SK-N-MC (cell line): ENCODE measurements around the gene TEP1.
"Not testable (repeated sequence)": the region's sequence is repeated elsewhere in the genome, so short reads cannot be mapped to it uniquely, and the experiment has no call there.

Source experiments
- DNase-seq: peaks from one replicate; pipeline ENCODE4 v3.0.0-alpha.2; 2011; ENCODE audit warnings: low read depth, low spot score
- H3K27ac ChIP-seq: fragments of 200-600 bp; sonication (generic); 2 replicates; pipeline ENCODE4 v1.5.1; 2016; ENCODE audit warnings: mixed run types
- H3K36me3 ChIP-seq: fragments of 200-600 bp; sonication (generic); 2 replicates; pipeline ENCODE4 v1.6.1; 2017; ENCODE audit warnings: antibody characterized with exemption, low read length, mixed read lengths; ENCODE audit not compliant: insufficient read depth
- H3K4me3 ChIP-seq: fragments of 200-600 bp; sonication (generic); 2 replicates; pipeline ENCODE4 v1.5.1; 2016
- H3K9ac ChIP-seq: fragments of 200-600 bp; sonication (generic); 2 replicates; pipeline ENCODE4 v1.8.0; 2017; ENCODE audit warnings: mixed run types, mixed read lengths; ENCODE audit not compliant: insufficient read length
- H3K9me3 ChIP-seq: fragments of 200-600 bp; sonication (generic); 2 replicates; pipeline ENCODE4 v1.6.1; 2017; ENCODE audit warnings: low read depth, mild to moderate bottlenecking, antibody characterized with exemption, low read length, moderate library complexity, mixed read lengths
- EZH2 ChIP-seq: fragments of 200-600 bp; sonication (generic); IDR thresholded peaks from one replicate; pipeline ENCODE4 v1.6.1; 2017; ENCODE audit warnings: antibody characterized with exemption
- FOXP2 ChIP-seq: optimal IDR thresholded peaks from 2 replicates; pipeline ENCODE3; 2011; ENCODE audit warnings: mild to moderate bottlenecking, moderate library complexity; ENCODE audit not compliant: insufficient read depth; ENCODE audit errors: extremely low read length, control extremely low read depth
- POLR2AphosphoS5 ChIP-seq: IDR thresholded peaks from 2 replicates; pipeline ENCODE4 v1.6.1; 2012; ENCODE audit warnings: mild to moderate bottlenecking, low read depth, low read length, borderline replicate concordance

Gene TEP1

DNA sequence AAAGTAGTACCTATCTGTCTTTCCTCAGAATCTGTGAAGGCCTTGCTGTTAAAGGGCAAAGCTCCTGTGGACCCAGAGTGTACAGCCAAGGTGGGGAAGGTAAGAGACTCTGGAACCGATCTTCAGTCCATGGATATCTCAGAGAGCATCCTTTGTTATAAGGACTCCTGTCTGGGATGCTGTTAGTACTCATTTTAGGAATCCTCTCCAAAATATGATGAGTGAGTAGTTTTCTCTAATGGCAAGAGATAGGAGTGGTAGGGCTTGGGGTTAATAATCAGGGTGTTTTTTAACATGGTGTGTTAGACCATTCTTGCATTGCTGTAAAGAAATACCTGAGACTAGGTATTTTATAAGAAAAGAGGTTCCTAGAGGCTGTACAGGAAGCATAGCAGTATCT lies 67.9 kb downstream of the TEP1 start:
- H3K27ac ChIP-seq: no peak overlapping the region
- no peaks in the 10 kb centered on the region for H3K9me3 ChIP-seq
- H3K36me3 ChIP-seq: peaks cover 51% of the 10 kb centered on the region
- H3K9ac ChIP-seq: peak overlapping the region; percentile 37
- H3K4me3 ChIP-seq: no peak overlapping the region
- no peak for DNase-seq
- TF ChIP-seq FOXP2 (no peak), POLR2AphosphoS5 (no peak), EZH2 (no peak)

DNA sequence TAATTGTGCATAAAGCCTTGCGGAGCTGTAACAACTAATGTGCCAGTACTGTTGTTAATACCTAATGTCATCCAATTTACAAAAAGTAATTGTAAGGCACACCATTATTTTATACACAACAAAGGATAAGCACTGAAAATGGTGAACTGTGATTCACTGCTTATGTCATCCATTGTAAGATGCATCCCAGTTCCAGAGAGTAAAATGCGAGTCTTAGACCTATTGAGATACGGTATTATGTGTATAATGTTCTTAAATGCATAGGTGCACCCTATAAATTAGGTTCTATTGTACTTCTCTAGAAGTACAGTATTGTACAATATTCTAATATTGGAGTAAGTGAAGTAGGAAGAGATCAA lies 69.5 kb downstream of the TEP1 start:
- Histone ChIP-seq H3K27ac (peak overlapping the region; percentile 84), H3K9ac (peak overlapping the region; percentile 99)
- no peak for DNase-seq

DNA sequence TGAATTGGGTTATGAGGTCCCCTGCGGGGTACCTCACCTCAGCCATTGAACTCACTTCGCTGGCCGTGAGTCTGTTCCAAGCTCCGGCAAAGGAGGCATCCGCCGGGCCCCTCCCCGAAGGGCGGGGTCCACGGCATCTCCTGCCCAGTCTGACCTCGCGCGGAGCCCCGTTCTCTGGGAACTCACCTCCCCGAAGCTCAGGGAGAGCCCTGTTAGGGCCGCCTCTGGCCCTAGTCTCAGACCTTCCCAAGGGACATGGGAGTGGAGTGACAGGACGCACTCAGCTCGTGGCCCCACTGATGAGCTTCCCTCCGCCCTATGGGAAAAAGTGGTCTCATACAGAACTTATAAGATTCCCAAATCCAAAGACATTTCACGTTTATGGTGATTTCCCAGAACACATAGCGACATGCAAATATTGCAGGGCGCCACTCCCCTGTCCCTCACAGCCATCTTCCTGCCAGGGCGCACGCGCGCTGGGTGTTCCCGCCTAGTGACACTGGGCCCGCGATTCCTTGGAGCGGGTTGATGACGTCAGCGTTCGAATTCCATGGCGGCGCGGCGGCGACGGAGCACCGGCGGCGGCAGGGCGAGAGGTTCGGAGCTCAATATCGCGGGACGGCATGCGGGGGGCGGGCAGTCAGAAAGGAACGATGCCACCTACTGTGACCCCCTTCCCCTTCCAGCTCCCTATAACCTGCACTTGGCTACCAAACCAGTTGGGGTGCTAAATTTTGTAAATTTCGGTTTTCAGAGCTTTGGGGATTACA lies 70.0 kb downstream of the TEP1 start, which contains the start of gene PARP2:
Gene PARP2, plus strand, starts transcription at position 544 of the 770 bp plus-strand sequence. Its CDS starts 7 bp downstream, at position 551.
- DNase-seq: peak; percentile 100
- H3K9me3 ChIP-seq: no peaks in the 10 kb centered on the region
- TF ChIP-seq FOXP2 (no peak), EZH2 (no peak), POLR2AphosphoS5 (peak; percentile 86)
- H3K36me3 ChIP-seq: peaks cover 31% of the 10 kb centered on the region
- H3K27ac ChIP-seq: peak within 1 kb of the TSS; percentile 95
- peak within 1 kb of the TSS; percentile 99 for H3K4me3 ChIP-seq
- H3K9ac ChIP-seq: peak within 1 kb of the TSS; percentile 99

More for the DNA sequence above, 69.5 kb downstream of the TEP1 start:
- peak overlapping the region; percentile 99 for H3K4me3 ChIP-seq
- H3K9me3 ChIP-seq: no peaks in the 10 kb centered on the region
- H3K36me3 ChIP-seq: peaks cover 37% of the 10 kb centered on the region
- no peak for TF ChIP-seq FOXP2
- TF ChIP-seq EZH2: no peak
- no peak for TF ChIP-seq POLR2AphosphoS5

DNA sequence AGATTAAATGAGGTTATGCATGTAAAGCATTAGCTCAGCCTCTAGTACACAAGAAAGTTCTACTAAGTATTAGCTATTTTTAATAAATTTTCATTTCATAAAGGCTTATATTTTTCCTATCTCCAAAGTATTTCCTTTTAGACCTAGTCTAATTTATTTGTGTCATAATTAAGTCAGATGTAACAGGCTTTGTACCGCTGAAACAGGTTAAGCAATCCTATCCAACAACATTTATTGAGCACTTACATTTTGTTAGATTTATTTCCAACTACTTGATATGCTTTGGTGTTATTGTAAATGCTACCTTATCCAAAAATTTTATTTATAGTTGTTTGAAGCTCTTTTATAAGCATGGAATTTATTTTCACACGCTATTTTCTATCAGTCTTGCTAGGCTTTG lies 71.7 kb downstream of the TEP1 start:
- TF ChIP-seq FOXP2: no peak
- no peak for TF ChIP-seq EZH2
- TF ChIP-seq POLR2AphosphoS5: no peak
- DNase-seq: no peak
- Histone ChIP-seq H3K9ac (peak overlapping the region; percentile 77), H3K27ac (peak overlapping the region; percentile 95; the same call in 1 of the 2 replicates), H3K4me3 (peak overlapping the region; percentile 99), H3K36me3 (peaks cover 19% of the 10 kb centered on the region), H3K9me3 (no peaks in the 10 kb centered on the region)

DNA sequence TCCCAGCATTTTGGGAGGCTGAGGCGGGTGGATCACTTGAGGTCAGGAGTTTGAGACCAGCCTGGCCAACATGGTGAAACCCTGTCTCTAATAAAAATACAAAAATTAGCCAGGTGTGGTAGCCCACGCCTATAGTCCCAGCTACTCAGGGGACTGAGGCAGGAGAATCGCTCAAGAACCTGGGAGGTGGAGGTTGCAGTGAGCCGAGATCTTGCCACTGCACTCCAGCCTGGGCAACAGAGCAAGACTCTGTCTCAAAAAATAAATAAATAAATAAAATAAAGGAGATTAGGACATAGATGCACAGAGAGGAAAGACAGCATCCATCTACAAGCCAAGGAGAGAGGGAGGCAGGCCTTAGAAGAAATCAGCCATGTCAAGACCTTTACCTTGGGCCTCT lies 72.3 kb downstream of the TEP1 start:
- not testable (repeated sequence) for DNase-seq, H3K9me3 ChIP-seq, H3K27ac ChIP-seq, H3K9ac ChIP-seq, H3K4me3 ChIP-seq
- peaks cover 13% of the 10 kb centered on the region for H3K36me3 ChIP-seq

DNA sequence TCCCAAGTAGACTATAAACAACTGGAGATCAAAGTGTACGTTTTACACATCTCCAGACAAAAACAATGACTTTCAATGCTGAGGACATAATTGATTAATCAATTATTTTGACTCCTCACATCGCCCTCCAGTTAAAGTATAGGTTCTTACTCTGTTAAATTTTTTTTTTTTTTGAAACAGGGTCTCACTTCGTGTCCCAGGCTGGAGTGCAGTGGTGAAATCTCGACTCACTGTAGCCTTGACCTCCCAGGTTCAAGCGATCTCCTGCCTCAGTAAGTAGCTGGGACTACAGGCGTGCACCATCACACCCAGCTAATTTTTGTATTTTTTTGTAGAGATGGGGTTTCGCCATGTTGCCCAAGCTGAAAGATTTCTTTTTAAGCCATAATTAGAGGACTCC lies 79.3 kb downstream of the TEP1 start:
- H3K27ac ChIP-seq: no peak overlapping the region
- no peaks in the 10 kb centered on the region for H3K9me3 ChIP-seq
- peak overlapping the region; percentile 95 for H3K9ac ChIP-seq
- H3K4me3 ChIP-seq: peak overlapping the region; percentile 96
- TF ChIP-seq FOXP2 (no peak), POLR2AphosphoS5 (no peak), EZH2 (no peak)
- no peak for DNase-seq
- peaks cover 15% of the 10 kb centered on the region for H3K36me3 ChIP-seq

DNA sequence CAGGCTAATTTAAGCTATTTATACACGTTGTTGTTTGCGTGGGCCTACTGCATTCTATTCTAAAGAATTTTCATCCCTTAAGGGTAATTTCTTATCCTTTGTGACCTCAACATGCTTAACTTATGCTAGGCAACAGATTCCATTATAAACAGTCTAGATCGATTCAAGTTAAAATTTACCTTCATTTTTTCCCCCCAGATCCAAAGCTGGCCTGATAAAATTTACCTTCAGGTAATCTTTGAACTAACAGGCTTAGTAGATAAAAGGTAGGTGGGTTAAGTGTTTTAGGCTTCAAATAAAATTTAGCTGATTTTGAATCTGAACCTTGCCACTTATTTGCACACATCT lies 79.8 kb downstream of the TEP1 start:
- TF ChIP-seq EZH2: no peak
- no peak for TF ChIP-seq FOXP2
- Histone ChIP-seq H3K9ac (peak overlapping the region; percentile 95), H3K4me3 (peak overlapping the region; percentile 96), H3K27ac (peak overlapping the region; percentile 78), H3K9me3 (no peaks in the 10 kb centered on the region), H3K36me3 (peaks cover 20% of the 10 kb centered on the region)
- DNase-seq: no peak

DNA sequence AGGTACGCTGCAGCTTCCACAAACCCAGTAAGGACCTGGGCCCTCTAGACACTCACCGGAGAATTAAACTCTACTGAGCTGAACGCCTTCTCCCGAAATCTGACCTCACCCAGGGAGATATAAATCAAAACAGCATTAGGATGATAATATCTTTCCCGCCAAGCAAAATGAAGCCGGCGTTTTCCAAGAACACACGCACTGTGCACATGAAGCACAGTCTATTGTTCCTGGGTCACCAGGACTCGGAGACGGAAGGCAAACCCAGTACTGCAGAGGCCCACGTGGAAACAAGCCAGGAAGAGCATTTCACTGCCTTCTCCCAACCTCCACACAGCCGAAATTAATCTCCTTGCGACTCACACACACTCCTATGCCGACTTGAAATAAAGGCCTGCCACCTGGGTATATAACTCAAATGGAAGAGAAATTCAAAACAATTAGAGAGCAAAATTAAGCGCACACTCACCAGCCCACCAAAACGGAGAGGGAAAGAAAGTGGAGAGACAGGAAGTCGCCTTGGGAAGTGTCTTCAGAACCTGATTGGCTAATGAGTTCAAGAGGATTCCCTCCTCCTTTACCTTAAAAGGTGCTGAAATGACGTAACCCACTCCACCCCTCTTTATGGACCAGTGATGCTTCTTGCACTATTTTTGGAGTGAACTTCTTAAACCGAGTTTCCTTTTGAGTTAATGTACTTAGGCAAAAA lies 80.4 kb downstream of the TEP1 start, which contains the start of gene CCNB1IP1:
Gene CCNB1IP1, minus strand, starts transcription at position 492 of the 706 bp plus-strand sequence. CDS start 16,756 bp downstream, outside the sequence.
- peak; percentile 96 for TF ChIP-seq POLR2AphosphoS5
- no peak for TF ChIP-seq FOXP2
- no peak for TF ChIP-seq EZH2
- peak within 1 kb of the TSS; percentile 88 for H3K27ac ChIP-seq
- DNase-seq: peak; percentile 89
- peak within 1 kb of the TSS; percentile 95 for H3K9ac ChIP-seq
- H3K36me3 ChIP-seq: peaks cover 26% of the 10 kb centered on the region
- H3K9me3 ChIP-seq: no peaks in the 10 kb centered on the region
- H3K4me3 ChIP-seq: peak within 1 kb of the TSS; percentile 96

DNA sequence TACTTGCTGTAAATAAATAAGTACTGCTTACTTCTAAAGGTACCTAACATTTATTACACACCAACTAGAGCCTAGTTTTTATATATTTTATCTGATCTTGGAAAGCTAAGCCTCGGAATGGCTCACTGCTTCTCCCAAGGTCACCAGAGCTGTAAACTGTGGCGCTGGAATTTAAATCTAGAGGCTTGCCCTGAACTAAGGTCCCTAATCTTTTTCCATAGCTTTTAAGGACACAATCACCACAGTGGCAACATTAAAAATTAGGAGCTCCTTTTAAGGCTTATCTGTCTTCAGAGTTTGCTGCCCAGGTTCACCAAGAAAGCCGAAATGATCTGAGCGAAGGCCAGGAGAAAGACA lies 80.9 kb downstream of the TEP1 start:
- Histone ChIP-seq H3K27ac (peak overlapping the region; percentile 88), H3K9ac (peak overlapping the region; percentile 95), H3K4me3 (peak overlapping the region; percentile 96), H3K9me3 (no peaks in the 10 kb centered on the region), H3K36me3 (peaks cover 31% of the 10 kb centered on the region)
- TF ChIP-seq FOXP2 (no peak), EZH2 (no peak), POLR2AphosphoS5 (no peak)
- no peak for DNase-seq
